ENCODE results near the gene SSC4D.
"Not testable (repeated sequence)": the region's sequence is repeated elsewhere in the genome, so short reads cannot be mapped to it uniquely, and the experiment has no call there.

Gene SSC4D

DNA sequence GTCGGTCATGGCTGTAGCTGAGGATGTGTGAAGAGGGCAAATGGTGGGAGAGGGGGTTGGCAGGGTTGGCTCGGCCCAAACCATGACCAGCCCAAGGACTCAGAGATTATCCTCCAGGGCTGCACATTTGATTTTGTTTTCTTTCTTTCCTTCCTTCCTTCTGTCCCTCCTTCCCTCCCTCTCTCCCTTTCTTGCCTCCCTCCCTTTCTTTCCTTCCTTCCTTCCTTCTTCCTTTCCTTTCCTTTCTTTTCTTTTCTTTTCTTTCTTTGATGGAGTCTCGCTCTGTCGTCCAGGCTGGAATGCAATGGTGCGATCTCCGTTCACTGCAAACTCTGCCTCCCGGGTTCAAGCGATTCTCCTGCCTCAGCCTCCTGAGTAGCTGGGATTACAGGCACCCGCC, 3.8 kb downstream of the SSC4D start:
- Histone ChIP-seq H3K27ac (ENCODE audit: insufficient read depth in 1 of 2, low read depth in 1 of 2, low read length in 2 of 2, poor library complexity in 1 of 2, severe bottlenecking in 2 of 2) (no peak overlapping the region), H3K4me3 (ENCODE audit: control insufficient read depth in 1 of 7, extremely low read depth in 1 of 7, insufficient read depth in 4 of 7, low read depth in 2 of 7, low read length in 6 of 7) (no peak overlapping the region), H3K9me3 (ENCODE audit: control extremely low read depth in 1 of 5, control insufficient read depth in 4 of 5, insufficient read depth in 2 of 5, low read depth in 1 of 5, low read length in 4 of 5) (no peaks in the 10 kb centered on the region), H3K4me1 (ENCODE audit: control extremely low read depth in 1 of 4, control insufficient read depth in 4 of 4, insufficient read depth in 4 of 4, low read length in 3 of 4) (peaks cover 0 to 13% (median 9%) of the 10 kb centered on the region in 4 experiments), H3K36me3 (ENCODE audit: control insufficient read depth in 4 of 4, insufficient read depth in 4 of 4, low read length in 3 of 4) (peaks cover 0 to 4% (median 0%) of the 10 kb centered on the region in 4 experiments), H3K27me3 (replicated peaks in 2 of 5; ENCODE audit: control insufficient read depth in 4 of 5, insufficient read depth in 5 of 5, low read length in 4 of 5) (no peaks in the 10 kb centered on the region)
- WGBS (ENCODE audit: insufficient coverage), result 73% methylated on average over 4 of the region's 9 CpGs
- DNase-seq, result no peak
- POLR2A ChIA-PET, result no interaction called here
- CTCF ChIA-PET, result no interaction called here

GRCh38 chr7:76403780-76404494, 5.6 kb downstream of the SSC4D start:
- Histone ChIP-seq H3K27me3 (replicated peaks in 2 of 5; ENCODE audit: control insufficient read depth in 4 of 5, insufficient read depth in 5 of 5, low read length in 4 of 5) (no peaks in the 10 kb centered on the region), H3K36me3 (ENCODE audit: control insufficient read depth in 4 of 4, insufficient read depth in 4 of 4, low read length in 3 of 4) (peaks cover 0 to 3% (median under 1%) of the 10 kb centered on the region in 4 experiments), H3K4me1 (ENCODE audit: control extremely low read depth in 1 of 4, control insufficient read depth in 4 of 4, insufficient read depth in 4 of 4, low read length in 3 of 4) (peaks cover 0 to 13% (median 9%) of the 10 kb centered on the region in 4 experiments), H3K4me3 (ENCODE audit: control insufficient read depth in 1 of 7, extremely low read depth in 1 of 7, insufficient read depth in 4 of 7, low read depth in 2 of 7, low read length in 6 of 7) (no peak overlapping the region), H3K9me3 (ENCODE audit: control extremely low read depth in 1 of 5, control insufficient read depth in 4 of 5, insufficient read depth in 2 of 5, low read depth in 1 of 5, low read length in 4 of 5) (no peaks in the 10 kb centered on the region), H3K27ac (ENCODE audit: insufficient read depth in 1 of 2, low read depth in 1 of 2, low read length in 2 of 2, poor library complexity in 1 of 2, severe bottlenecking in 2 of 2) (no peak overlapping the region)
- POLR2A ChIA-PET, result no interaction called here
- WGBS (ENCODE audit: insufficient coverage), result 83% methylated on average over 7 of the region's 10 CpGs
- DNase-seq, result peak in 2 of 3 donors; percentile 55 to 67
- CTCF ChIA-PET, result interaction anchor here (1.2 kb wide), 1 partner anchor 87 kb away, joined by 3 read pairs; no protein-coding TSS in a partner anchor

DNA sequence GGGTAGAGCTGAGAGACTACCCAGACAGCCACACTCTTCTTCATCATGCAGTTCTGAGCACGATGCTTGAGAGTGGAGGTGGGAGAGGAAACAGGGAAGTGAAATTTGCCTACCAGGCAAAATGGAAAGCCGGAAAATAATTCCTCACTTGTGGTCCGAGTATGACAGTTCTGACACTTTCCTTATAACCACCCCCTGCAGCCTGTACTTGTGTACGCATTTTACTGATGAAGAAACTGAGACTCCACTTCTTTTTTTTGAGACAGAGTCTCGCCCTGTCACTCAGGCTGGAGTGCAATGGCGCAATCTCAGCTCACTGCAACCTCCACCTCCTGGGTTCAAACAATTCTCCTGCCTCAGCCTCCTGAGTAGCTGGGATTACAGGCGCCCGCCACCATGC, 6.4 kb downstream of the SSC4D start:
- H3K9me3 ChIP-seq (ENCODE audit: control extremely low read depth in 1 of 5, control insufficient read depth in 4 of 5, insufficient read depth in 2 of 5, low read depth in 1 of 5, low read length in 4 of 5); H3K27ac ChIP-seq (ENCODE audit: insufficient read depth in 1 of 2, low read depth in 1 of 2, low read length in 2 of 2, poor library complexity in 1 of 2, severe bottlenecking in 2 of 2); DNase-seq; H3K4me3 ChIP-seq (ENCODE audit: control insufficient read depth in 1 of 7, extremely low read depth in 1 of 7, insufficient read depth in 4 of 7, low read depth in 2 of 7, low read length in 6 of 7); POLR2A ChIA-PET; H3K27me3 ChIP-seq (replicated peaks in 2 of 5; ENCODE audit: control insufficient read depth in 4 of 5, insufficient read depth in 5 of 5, low read length in 4 of 5); CTCF ChIA-PET; H3K36me3 ChIP-seq (ENCODE audit: control insufficient read depth in 4 of 4, insufficient read depth in 4 of 4, low read length in 3 of 4): not testable (repeated sequence)
- H3K4me1 ChIP-seq (ENCODE audit: control extremely low read depth in 1 of 4, control insufficient read depth in 4 of 4, insufficient read depth in 4 of 4, low read length in 3 of 4), result peaks cover under 1 to 13% (median 11%) of the 10 kb centered on the region in 4 experiments
- 75% methylated on average over 4 of the region's 8 CpGs for WGBS (ENCODE audit: insufficient coverage)

DNA sequence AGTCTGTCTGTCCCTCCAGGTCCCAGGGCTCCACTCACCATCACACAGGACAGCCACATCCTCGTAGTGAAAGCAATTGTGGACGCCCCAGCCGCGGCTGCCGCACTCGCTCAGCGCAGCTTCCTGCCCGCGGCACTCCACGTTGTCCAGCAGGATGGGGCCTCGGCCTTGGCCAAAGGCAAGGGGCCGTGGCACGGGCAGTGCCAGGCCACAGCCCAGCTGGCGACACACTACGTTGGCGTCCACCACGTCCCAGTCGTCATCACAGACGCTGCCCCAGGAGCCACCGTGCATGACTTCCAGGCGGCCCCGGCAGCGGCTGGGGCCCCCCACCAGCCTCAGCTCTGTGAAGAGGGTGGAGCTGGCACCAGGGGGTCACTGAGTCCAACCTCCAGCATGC, 9.2 kb downstream of the SSC4D start:
- Histone ChIP-seq H3K9me3 (ENCODE audit: control extremely low read depth in 1 of 5, control insufficient read depth in 4 of 5, insufficient read depth in 2 of 5, low read depth in 1 of 5, low read length in 4 of 5) (no peaks in the 10 kb centered on the region), H3K36me3 (ENCODE audit: control insufficient read depth in 4 of 4, insufficient read depth in 4 of 4, low read length in 3 of 4) (peaks cover 0 to 1% (median 0%) of the 10 kb centered on the region in 4 experiments), H3K27ac (ENCODE audit: insufficient read depth in 1 of 2, low read depth in 1 of 2, low read length in 2 of 2, poor library complexity in 1 of 2, severe bottlenecking in 2 of 2) (no peak overlapping the region), H3K4me1 (ENCODE audit: control extremely low read depth in 1 of 4, control insufficient read depth in 4 of 4, insufficient read depth in 4 of 4, low read length in 3 of 4) (peaks cover 2 to 26% (median 24%) of the 10 kb centered on the region in 4 experiments), H3K27me3 (replicated peaks in 2 of 5; ENCODE audit: control insufficient read depth in 4 of 5, insufficient read depth in 5 of 5, low read length in 4 of 5) (no peaks in the 10 kb centered on the region), H3K4me3 (ENCODE audit: control insufficient read depth in 1 of 7, extremely low read depth in 1 of 7, insufficient read depth in 4 of 7, low read depth in 2 of 7, low read length in 6 of 7) (no peak overlapping the region)
- CTCF ChIA-PET, result interaction anchor here (1.3 kb wide), 2 partner anchors 16 to 40 kb away, joined by 3 to 4 read pairs; no protein-coding TSS in a partner anchor
- no peak for DNase-seq
- POLR2A ChIA-PET, result no interaction called here
- WGBS (ENCODE audit: insufficient coverage), result 96% methylated on average over 13 of the region's 23 CpGs

GRCh38 chr7:76397409-76398183, 11.9 kb downstream of the SSC4D start:
- peak; percentile 59 to 81 (median 80) for DNase-seq
- POLR2A ChIA-PET, result no interaction called here

GRCh38 chr7:76396864-76397263, 12.6 kb downstream of the SSC4D start:
- ChIA-PET POLR2A (no interaction called here), CTCF (no interaction called here)
- peak overlapping the region in 3 of 7 experiments; percentile 59 to 82 (median 72) for H3K4me3 ChIP-seq (ENCODE audit: control insufficient read depth in 1 of 7, extremely low read depth in 1 of 7, insufficient read depth in 4 of 7, low read depth in 2 of 7, low read length in 6 of 7)
- no peaks in the 10 kb centered on the region for H3K27me3 ChIP-seq (replicated peaks in 2 of 5; ENCODE audit: control insufficient read depth in 4 of 5, insufficient read depth in 5 of 5, low read length in 4 of 5)
- no peaks in the 10 kb centered on the region for H3K9me3 ChIP-seq (ENCODE audit: control extremely low read depth in 1 of 5, control insufficient read depth in 4 of 5, insufficient read depth in 2 of 5, low read depth in 1 of 5, low read length in 4 of 5)
- H3K27ac ChIP-seq (ENCODE audit: insufficient read depth in 1 of 2, low read depth in 1 of 2, low read length in 2 of 2, poor library complexity in 1 of 2, severe bottlenecking in 2 of 2), result no peak overlapping the region
- 93% methylated on average over 7 of the region's 8 CpGs for WGBS (ENCODE audit: insufficient coverage)
- H3K4me1 ChIP-seq (ENCODE audit: control extremely low read depth in 1 of 4, control insufficient read depth in 4 of 4, insufficient read depth in 4 of 4, low read length in 3 of 4), result peaks cover 2 to 32% (median 27%) of the 10 kb centered on the region in 4 experiments
- H3K36me3 ChIP-seq (ENCODE audit: control insufficient read depth in 4 of 4, insufficient read depth in 4 of 4, low read length in 3 of 4), result peaks cover 0 to 1% (median 0%) of the 10 kb centered on the region in 4 experiments
- DNase-seq, result no peak

More at GRCh38 chr7:76397409-76398183, 11.9 kb downstream of the SSC4D start:
- Histone ChIP-seq H3K4me1 (ENCODE audit: control extremely low read depth in 1 of 4, control insufficient read depth in 4 of 4, insufficient read depth in 4 of 4, low read length in 3 of 4) (peaks cover 2 to 29% (median 24%) of the 10 kb centered on the region in 4 experiments), H3K9me3 (ENCODE audit: control extremely low read depth in 1 of 5, control insufficient read depth in 4 of 5, insufficient read depth in 2 of 5, low read depth in 1 of 5, low read length in 4 of 5) (no peaks in the 10 kb centered on the region), H3K36me3 (ENCODE audit: control insufficient read depth in 4 of 4, insufficient read depth in 4 of 4, low read length in 3 of 4) (peaks cover 0 to 1% (median 0%) of the 10 kb centered on the region in 4 experiments), H3K27ac (ENCODE audit: insufficient read depth in 1 of 2, low read depth in 1 of 2, low read length in 2 of 2, poor library complexity in 1 of 2, severe bottlenecking in 2 of 2) (peak overlapping the region in 1 of 2 experiments; percentile 2), H3K27me3 (replicated peaks in 2 of 5; ENCODE audit: control insufficient read depth in 4 of 5, insufficient read depth in 5 of 5, low read length in 4 of 5) (no peaks in the 10 kb centered on the region), H3K4me3 (ENCODE audit: control insufficient read depth in 1 of 7, extremely low read depth in 1 of 7, insufficient read depth in 4 of 7, low read depth in 2 of 7, low read length in 6 of 7) (peak overlapping the region; percentile 13 to 82 (median 64))
- WGBS (ENCODE audit: insufficient coverage), result 10% methylated on average over 39 of the region's 45 CpGs
- CTCF ChIA-PET, result interaction anchor here (1.2 kb wide), 1 partner anchor 20 kb away, joined by 4 read pairs; no protein-coding TSS in a partner anchor
